ENCODE measurements around the gene RASGRF1.

RASGRF1 gene

GRCh38 chr15:79094611-79095021, 4.0 kb upstream of the RASGRF1 start:
- no peak for DNase-seq (ENCODE audit: low spot score)

DNA sequence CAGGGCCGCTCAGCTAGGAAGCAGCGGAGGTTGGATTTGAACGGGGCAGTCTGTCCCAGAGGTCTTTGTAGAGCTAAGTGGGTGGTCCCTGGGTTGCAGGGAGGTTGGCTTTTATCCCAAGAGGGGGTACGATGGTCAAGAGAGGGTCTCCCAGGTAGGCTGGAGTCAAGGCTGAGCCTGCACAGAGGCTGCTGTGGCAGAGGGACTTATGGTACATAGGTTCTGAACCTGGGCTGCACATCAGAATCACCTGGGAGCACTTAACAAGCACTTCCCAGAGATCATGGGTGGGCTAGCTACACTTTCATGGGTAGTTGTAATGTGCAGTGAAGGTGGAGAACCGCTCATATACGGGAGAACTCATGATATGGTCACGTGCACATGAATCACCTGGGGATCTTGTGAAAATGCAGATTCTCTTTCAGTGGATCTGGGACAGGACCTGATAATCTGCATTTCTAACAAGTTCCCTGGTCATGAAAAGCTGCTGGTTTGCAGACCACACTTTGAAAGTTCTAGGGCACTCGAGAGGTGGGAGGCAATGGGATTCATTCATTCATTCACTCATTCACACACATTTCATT, 2.9 kb upstream of the RASGRF1 start:
- no peak for DNase-seq (ENCODE audit: low spot score)

- no peak for DNase-seq (ENCODE audit: low spot score)
These were observed 1.8 kb upstream of the RASGRF1 start for GRCh38 chr15:79092382-79092781.

DNA sequence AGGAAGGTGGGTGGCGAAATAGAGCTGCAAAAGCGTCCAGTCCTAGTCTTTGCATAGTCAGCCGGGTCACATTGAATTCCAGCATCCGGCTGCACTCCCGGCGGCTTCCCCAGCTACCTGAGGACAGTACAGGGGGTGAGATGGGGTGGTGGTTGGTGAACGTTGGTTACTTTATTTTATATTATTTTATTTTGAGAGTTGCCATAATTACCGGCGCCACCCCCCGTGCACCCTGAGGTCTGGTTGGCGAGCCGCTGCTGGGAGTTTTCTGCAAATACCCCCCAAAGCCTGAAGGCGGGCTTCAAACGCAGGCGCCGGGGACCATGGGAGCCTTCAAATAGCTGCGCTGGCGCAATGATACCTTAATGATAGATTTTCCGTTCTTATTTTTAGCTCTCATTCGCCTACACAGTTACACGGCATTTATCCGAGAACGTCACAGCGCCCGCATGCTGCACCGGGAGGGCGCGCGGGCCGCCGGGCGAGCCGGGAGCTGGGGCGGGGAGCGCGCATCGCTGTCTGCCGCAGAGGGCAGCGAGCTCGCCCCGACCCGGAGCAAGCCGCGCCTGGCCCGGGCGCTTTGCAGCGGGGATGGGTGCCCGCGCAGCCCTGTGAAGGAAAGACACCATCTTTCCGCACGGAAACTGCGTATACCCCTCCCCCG, 756 bp upstream of the RASGRF1 start:
- no peak for DNase-seq (ENCODE audit: low spot score)

DNA sequence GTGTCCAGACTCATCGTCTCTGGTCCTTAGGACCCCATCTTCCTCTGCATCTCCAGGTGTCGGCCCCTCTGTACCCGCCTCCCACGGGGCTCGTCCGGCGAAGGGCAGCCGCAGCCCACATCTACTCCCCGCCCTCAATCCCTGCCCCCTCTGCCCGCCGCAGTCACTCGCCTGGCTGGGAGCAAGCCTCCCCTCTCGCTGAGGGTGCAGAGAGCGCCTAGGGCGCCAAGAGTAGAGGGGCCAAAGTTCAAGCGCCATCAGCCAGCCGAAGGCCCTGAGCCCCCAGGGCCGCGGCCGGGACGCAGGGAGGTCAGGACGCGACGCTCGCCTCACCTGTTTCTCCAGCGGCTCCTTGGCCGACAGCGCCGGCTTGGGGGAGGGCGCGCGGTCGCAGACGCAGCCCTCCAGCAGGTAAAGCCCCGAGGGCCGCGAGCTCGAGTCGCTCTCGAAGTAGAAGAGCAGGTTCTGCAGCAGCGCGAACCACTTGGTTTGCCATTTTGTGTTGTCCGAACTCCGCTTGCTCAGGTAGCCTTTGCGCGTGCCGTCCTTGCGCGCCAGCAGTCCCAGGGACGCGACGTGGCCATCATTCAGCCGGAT, 592 bp downstream of the RASGRF1 start:
- no peak for DNase-seq (ENCODE audit: low spot score)

DNA sequence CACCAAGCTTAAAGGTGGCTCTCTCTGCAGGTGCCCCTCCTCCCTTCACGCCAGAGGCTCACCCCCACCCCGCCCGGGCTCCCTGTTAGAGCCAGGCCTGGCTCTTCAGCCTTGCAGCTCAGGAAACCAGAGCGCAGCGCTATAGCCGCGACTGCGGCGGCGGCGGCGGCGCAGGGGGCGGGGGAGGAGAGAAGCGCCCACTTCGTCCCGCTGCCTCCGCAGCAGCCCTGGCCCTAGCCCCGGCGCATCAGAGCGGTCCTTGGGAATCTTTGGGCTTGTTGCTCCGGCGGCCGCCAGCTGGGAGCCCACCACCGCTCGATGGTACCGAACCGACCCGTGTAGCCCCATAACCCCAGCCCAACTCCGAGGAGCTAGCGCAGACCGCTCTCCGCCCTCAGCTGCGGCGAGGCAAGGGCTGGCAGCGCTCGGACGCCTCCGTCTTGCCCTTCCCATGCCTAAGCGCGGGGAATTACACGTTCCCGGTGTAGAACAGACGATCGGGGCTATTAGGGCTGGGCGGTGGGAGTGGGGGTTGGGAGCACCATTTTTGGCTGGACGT, 1.2 kb downstream of the RASGRF1 start:
- DNase-seq (ENCODE audit: low spot score): no peak

- DNase-seq (ENCODE audit: low spot score): no peak
These were observed 2.0 kb downstream of the RASGRF1 start for GRCh38 chr15:79088426-79089205.

- no peak for DNase-seq (ENCODE audit: low spot score)
These were observed 3.8 kb downstream of the RASGRF1 start for GRCh38 chr15:79086814-79087213.

- DNase-seq (ENCODE audit: low spot score): no peak
These were observed 6.1 kb downstream of the RASGRF1 start for GRCh38 chr15:79084308-79084968.

DNA sequence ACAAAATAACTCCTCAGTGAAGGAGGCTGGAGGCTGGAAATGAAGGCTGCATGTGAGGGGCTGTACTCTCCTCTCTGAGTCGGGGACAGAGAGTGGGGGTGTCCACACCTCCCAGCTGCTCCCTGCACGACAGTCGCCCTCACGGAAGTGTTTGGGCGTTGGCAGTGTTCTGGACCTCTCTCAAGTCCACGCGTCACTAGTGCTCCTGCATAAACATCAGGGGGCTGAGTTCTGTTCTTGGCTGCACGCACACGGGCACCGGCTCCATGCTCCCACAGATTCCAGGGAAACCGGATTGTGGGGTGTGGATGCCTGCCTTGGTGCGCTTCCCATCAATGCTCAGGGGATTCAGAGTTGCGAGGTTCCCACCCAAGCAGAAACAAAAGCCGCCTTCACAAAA, 7.4 kb downstream of the RASGRF1 start:
- no peak for DNase-seq (ENCODE audit: low spot score)

GRCh38 chr15:79082363-79083070, 8.1 kb downstream of the RASGRF1 start:
- no peak for DNase-seq (ENCODE audit: low spot score)

DNA sequence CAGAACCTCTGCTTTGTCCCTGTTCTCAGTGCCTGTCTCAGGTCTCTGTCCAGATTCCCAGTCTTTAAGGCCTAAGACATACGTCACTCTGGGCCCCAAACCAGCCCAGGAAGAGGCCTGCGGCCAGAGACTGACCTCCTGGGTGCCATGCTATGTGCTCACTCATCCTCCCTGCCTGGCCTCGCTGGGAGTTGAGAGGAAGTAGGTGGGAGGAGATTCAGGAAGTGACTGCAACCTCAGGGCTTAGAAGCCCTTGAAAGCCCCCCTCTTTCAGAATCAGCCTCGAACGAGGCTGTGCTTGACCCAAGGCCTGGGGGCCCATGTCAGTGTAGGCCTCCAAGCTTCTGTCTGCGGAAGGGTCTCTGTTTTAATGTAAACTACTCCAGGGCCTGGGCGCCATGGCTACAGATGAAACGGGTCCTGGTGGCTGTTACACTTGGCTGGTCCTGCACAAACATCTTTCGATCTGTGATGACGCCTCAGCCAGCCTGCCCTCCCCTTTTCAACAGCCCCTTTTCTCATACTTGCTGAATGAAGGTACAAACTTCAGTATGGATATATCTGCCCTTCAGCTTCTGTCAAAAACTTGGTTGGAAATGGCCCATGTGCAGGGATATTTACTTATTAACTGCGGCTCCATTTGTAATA, 11.7 kb downstream of the RASGRF1 start:
- DNase-seq (ENCODE audit: low spot score): no peak

DNA sequence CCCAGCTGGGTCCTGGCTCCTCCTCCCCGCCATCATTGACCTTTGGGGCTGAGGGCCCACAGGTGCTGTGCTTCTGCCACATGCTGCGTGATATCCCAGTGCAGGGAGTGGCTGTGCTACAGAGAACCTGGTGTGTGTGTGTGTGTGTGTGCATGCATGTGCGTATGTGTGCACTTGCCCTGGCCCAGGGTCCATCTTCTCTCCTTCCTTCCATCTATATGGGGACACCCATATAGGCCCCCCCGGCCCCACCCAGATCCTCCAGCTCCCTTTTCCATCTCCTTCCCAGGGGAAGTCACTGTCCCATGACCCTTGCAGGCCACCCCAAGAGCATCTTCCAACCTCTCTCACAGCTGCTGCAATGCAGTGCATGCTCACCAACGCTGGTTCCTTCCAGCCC, 12.6 kb downstream of the RASGRF1 start:
- no peak for DNase-seq (ENCODE audit: low spot score)

GRCh38 chr15:79076661-79077060, 13.9 kb downstream of the RASGRF1 start:
- no peak for DNase-seq (ENCODE audit: low spot score)

GRCh38 chr15:79075256-79075655, 15.3 kb downstream of the RASGRF1 start:
- DNase-seq (ENCODE audit: low spot score): no peak

GRCh38 chr15:79073336-79073735, 17.2 kb downstream of the RASGRF1 start:
- no peak for DNase-seq (ENCODE audit: low spot score)

GRCh38 chr15:79071901-79072300, 18.7 kb downstream of the RASGRF1 start:
- DNase-seq (ENCODE audit: low spot score): no peak

- DNase-seq (ENCODE audit: low spot score): no peak
These were observed 21.8 kb downstream of the RASGRF1 start for GRCh38 chr15:79068790-79069189.

DNA sequence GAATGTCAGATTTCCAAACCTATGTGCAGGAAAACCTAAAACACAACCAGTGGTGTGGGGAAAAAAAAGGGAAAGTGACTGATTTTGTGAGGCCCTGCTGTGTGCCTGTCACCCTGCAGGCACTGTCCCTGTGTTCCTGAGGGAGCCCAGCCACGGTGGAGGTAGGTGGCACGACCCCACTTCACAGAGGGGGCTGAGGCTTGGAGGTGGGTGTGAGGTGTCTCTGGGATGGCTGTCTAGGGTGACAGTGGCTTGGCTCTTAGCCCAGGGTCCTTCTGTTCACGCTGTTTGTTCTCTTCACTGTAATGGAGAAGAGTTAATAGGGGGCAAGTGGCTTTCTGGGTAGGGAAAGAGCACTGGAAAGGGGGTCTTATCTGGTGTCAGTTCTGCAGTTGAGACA, 22.6 kb downstream of the RASGRF1 start:
- no peak for DNase-seq (ENCODE audit: low spot score)

DNA sequence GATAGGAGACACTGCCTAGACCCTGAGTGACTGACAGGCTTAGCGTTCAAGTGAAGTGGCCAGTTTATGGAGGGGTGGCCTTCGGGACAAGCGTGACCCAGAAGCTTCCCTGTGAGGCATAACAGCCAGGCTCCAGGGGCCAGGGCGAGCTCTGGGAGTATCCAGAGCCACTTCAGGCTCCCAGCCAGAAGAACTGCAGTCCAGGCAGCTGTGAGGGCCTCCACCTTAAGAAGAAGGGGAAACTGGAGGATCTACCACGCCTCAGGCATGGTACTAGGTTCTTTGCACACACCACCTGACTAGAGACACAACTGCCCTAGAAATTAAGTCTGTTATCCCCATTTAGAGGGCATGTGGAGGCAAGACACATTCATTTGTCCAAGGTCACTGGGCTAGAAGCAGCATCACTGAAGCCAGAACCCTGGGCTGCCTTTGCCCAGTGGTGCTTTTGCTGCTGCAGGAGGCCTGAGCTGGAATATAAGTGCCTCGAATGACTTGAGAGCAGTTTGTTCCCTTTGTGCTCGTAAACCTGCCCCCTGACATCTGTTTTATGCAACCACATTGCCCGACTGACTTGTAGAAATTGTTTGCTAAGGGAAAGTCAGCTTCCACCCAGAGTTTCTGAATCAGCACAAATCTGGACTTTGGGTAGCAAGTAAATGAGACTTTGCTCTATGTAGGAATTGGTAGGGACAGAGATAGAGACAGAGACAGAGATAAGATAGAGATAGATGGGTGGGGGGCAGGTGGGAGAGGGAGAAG, 23.3 kb downstream of the RASGRF1 start:
- DNase-seq (ENCODE audit: low spot score): no peak

Measured in RKO (cell line).